ENCODE data around the gene ADAMTS6.

- no peak for TF ChIP-seq POLR2A (IDR thresholded peaks at IDR 0.05)
- TF ChIP-seq, protein P1, sequence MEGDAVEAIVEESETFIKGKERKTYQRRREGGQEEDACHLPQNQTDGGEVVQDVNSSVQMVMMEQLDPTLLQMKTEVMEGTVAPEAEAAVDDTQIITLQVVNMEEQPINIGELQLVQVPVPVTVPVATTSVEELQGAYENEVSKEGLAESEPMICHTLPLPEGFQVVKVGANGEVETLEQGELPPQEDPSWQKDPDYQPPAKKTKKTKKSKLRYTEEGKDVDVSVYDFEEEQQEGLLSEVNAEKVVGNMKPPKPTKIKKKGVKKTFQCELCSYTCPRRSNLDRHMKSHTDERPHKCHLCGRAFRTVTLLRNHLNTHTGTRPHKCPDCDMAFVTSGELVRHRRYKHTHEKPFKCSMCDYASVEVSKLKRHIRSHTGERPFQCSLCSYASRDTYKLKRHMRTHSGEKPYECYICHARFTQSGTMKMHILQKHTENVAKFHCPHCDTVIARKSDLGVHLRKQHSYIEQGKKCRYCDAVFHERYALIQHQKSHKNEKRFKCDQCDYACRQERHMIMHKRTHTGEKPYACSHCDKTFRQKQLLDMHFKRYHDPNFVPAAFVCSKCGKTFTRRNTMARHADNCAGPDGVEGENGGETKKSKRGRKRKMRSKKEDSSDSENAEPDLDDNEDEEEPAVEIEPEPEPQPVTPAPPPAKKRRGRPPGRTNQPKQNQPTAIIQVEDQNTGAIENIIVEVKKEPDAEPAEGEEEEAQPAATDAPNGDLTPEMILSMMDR (IDR thresholded peaks at IDR 0.05), result peak in 3 of 4 experiments; percentile 17 to 49 (median 19)
These were observed 380.6 kb downstream of the ADAMTS6 start for GRCh38 chr5:65100911-65101631.

All from uterus (tissue), 2 donors.